ENCODE results near the gene WDR33.
"Not testable (repeated sequence)": the region's sequence is repeated elsewhere in the genome, so short reads cannot be mapped to it uniquely, and the experiment has no call there.

WDR33 gene

DNA sequence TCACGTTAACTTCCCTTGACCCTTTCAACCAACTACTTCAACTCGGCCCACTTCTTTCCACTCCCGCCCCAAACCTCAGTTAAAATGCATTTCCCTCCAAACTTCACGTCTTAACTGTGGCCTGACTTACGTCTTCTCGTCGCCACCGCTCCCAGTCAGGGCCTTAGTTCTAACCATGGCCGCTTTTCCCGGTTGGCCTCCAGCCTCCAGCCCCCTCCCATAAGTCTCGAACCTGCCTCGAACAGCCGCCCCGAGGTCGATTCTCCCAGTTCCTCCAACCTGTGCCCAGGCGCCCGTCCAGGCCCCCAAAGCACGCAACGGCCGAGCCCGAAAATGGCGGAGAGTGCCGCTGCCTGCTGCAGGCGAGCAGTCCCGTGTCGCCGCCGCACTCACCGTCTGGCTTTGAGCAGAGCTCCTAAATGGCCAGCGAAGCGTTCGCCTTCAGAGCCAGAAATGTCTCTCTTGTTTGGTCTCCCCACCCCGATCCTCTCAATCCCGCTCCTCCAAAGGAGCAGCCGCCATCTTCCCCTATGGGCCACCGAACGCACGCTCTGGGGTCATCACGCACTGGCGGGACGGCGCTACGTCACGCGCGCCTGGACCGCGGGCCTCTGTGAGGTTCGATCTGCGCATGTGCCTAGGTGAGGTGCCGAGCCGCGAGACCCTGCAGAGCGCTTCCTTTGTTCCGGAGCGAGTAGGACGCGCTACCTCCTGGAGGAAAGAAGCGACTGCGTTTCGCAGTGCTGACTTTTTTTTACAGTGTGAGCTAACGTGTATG, at the start of gene WDR33:
TSS of gene WDR33 (minus strand) at position 553 of the 778 bp plus-strand sequence. CDS start 40,190 bp downstream, outside the sequence.
- DNase-seq, result peak; percentile 93

DNA sequence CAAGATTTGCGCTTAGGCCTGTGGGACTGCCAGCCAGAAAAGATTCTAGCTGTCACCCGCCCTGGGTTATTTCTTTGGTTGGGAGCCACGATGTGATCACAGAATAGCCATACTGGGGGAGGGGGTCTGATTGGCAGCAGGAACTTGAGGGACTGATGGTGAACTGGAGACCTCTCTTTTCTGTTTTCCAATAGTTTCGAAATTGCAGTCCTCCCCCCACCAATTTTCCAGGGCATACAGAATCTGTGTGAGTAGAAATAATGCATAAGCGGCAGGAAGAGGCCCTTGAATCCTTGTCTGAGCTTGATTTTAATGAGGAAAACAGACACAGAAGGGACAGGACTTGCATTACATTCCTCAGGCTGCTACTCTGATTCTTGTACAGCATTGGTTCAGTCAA, 49.2 kb upstream of the WDR33 start:
- DNase-seq, result no peak

DNA sequence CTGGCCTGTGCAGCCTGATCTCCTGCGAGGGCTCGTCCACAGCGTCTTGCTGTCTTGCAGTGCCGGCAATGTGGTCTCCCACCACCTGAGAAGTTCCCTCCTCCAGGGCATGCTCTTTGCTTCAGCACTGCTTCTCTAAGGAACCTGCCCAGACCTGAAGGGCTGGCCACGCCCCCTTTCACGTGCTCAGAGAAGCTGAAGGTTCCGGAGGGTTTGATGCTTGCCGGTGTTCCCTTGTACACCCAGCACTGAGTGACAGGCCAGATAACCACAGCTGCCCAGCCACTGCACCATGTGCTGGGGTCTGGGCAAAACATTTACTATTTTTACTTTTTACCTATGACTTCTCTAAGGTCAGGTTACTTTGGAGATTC, 48.7 kb upstream of the WDR33 start:
- peak; percentile 69 to 71 for DNase-seq

GRCh38 chr2:127857265-127857808, 46.4 kb upstream of the WDR33 start:
- peak; percentile 11 to 16 for DNase-seq

GRCh38 chr2:127853671-127854070, 42.7 kb upstream of the WDR33 start:
- no peak for DNase-seq

DNA sequence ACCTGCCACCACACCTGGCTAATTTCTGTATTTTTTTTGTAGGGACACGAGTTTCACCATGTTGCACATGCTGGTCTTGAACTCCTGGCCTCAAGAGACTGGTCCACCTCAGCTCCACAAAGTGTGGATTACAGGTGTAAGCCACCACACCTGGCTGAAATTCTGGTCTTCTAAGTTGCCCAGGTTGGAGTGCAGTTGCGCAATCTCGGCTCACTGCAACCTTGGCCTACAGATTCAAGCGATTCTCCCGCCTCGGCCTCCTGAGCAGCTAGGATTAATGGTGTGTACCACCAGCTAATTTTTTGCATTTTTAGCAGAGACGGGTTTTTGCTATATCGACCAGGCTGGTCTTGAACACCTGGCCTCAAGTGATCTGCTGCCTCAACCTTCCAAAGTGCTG, 41.4 kb upstream of the WDR33 start:
- no peak for DNase-seq

GRCh38 chr2:127847931-127848330, 37.0 kb upstream of the WDR33 start:
- no peak for DNase-seq

GRCh38 chr2:127844973-127845372, 34.0 kb upstream of the WDR33 start:
- no peak for DNase-seq

DNA sequence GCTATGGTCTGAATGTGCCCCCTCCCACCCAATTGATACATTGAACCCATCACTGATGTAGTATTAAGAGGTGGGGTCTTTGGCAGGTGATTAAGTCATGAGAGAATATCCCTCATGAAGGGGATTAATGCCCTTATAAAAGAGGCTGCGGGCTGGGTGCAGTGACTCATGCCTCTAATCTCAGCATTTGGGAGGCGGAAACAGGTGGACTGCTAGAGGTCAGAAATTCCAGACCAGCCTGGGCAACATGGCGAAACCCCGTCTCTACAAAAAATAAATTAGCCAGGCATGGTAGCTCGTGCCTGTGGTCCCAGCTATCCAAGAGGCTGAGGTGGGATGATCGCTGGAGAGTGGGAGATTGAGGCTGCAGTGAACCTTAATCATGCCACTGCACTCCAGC, 32.7 kb upstream of the WDR33 start:
- DNase-seq, result no peak

DNA sequence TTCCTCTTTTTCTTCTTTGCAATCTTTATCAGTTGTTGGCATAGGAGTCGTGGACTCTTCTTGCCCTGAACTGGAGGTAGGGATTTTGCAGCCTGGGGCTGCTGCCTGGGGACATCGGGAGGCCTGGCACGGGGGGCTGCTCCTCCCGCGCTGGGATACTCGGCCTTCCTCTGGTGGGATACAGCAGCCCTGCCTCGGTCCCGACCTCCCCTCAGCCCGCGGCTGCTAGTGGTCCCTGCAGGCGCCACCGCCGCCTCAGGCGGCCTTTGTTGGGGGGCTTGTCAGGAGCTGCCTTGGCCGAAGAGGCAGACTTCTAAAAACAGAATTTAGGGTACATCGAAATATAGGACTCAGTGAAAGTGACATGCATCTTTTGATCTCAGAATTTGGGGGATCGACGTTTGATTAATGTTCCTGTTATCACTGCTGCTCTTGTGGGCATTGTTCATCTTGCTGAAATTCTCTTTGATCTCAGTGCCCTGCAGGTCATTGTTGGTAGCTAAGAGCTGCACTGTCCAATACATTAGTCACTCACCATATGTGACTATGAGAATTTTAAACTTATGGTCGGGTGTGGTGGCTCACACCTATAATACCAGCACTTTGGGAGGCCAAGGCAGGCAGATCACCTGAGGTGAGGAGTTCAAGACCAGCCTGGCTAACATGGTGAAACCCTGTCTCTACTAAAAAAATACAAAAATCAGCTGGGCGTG, 30.7 kb upstream of the WDR33 start:
- DNase-seq, result no peak

GRCh38 chr2:127840893-127841292, 29.9 kb upstream of the WDR33 start:
- DNase-seq, result no peak

DNA sequence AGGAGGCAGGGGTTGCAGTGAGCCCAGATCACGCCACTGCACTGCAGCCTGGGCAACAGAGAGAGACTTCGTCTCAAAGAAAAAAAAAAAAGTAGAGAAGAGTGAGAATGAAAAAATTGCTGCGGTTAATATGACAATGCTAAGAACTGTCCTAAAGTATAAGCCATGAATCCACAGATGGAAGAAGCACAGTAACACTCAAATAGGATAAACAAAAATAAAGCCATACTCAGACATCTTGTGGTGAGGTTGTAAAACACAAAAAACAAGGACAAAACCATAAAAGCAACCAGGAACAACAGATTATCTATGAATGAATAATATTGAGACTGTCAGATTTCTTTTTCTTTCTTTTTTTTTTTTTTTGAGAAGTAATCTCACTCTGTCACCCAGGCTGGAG, 24.0 kb upstream of the WDR33 start:
- no peak for DNase-seq

DNA sequence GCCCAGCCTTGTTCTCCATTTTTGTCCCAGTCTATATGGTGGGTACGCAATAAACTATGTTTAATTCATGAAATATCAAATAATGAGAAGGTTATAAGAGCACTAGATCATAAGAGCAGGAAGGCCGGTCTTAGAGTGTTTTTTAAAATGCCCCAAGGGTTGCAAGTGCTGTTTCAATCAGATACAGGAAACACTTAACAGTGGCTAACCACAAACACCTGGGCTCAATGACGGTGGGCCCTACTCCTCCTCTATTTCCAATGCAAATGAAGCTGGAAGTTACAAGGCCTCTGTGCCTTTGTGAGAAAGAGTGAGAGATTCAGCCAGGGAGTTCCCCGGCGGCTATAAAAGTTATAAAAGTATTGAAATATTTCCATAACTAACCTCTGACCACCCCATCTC, 18.9 kb upstream of the WDR33 start:
- peak; percentile 40 to 46 for DNase-seq

- not testable (repeated sequence) for DNase-seq
Observed at GRCh38 chr2:127826708-127827107, 15.7 kb upstream of the WDR33 start.

- DNase-seq, result no peak
Observed at GRCh38 chr2:127826047-127826446, 15.1 kb upstream of the WDR33 start.

GRCh38 chr2:127820080-127820668, 9.2 kb upstream of the WDR33 start:
- no peak for DNase-seq

- no peak for DNase-seq
Observed at GRCh38 chr2:127818794-127819425, 7.9 kb upstream of the WDR33 start.

DNA sequence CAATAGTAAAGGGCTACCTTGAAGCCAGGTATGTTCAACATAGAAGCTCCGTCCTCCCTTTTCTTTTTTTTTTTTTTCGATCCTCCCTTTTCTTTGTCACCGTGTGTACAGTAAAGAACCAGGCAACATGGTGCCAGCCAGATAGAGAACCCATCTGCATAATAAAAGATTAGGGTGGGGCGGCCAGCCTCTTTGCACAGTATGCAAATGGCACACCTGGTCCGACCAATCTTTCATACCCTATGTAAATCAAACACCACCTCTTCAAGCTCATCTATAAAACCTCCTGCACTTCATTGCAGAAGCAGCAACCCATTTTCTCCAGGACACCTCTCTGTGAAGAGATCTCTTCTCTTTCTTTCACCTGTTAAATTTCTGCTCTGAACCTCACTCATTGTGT, 7.3 kb upstream of the WDR33 start:
- no peak for DNase-seq

DNA sequence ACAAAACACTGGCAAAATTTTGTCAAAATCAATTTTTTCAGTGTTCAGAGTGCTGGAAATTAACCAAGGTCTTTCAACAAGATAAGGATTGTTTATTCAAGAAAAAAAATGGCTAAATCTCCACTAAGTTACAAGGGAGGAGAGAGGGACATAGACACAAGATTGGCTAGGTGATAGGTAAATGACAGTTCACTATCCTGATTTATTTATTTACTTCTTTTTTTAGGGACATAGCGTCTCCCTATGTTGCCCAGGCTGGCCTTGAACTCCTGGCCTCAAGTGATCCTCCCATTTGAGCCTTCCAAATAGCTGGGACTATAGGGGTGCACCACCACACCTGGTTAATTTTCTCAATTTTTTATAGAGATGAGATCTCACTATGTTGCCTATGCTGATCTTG, 3.7 kb upstream of the WDR33 start:
- DNase-seq, result no peak

DNA sequence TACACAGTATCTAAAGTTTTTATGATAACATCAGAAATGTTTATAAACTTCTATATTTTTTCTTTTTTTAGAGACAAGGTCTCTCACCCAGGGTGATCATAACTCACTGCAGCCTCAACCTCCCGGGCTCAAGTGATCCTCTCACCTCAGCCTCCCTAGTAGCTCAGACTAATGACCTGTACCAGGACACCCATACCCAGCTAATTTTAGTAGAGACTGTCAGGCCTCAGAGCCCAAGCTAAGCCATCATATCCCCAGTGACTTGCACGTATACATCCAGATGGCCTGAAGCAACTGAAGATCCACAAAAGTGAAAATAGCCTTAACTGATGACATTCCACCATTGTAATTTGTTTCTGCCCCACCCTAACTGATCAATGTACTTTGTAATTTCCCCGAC, 1.5 kb upstream of the WDR33 start:
- not testable (repeated sequence) for DNase-seq

- DNase-seq, result no peak
Observed at GRCh38 chr2:127811397-127812321, 688 bp upstream of the WDR33 start.

- DNase-seq, result no peak
Observed at GRCh38 chr2:127810156-127810618, 784 bp downstream of the WDR33 start.
